ENCODE results near the gene GJC2. TPM values are rescaled to one million over a fixed set of nuclear protein-coding genes. Genes with fewer than 3 reads are reported as not detected.

GJC2 gene
- polyA plus RNA-seq, 1 of the 3 experiments (the other 2 are of a cell fraction): 0.92 TPM

- TF ChIP-seq CTCF (IDR thresholded peaks at IDR 0.05) (no peak), CHD2 (IDR thresholded peaks at IDR 0.05; ENCODE audit: low read length, partially characterized antibody) (no peak), TCF12 (IDR thresholded peaks at IDR 0.05) (no peak), FOXJ3 (CRISPR knock-in tag; IDR thresholded peaks at IDR 0.05) (no peak)
These were observed 37.1 kb upstream of the GJC2 start (continued) for GRCh38 chr1:228112617-228113016.

DNA sequence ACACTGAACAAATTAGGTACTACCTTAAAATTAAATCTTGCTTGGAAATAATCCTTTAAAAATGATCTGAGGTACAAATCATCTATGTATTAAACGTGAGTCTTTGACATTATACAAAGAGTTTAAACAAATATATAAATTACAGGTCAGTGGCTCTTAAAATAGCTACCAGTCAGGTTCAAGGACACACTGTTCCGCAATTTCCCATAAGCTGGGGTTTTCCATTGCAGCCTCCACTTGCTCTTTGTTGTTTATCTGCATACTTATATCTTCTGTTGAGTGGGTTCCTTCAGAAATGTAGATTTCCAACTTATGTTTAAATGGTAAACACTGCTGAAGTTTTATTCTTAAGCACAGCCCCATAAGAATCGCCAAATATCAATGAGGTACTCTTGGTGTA, 34.9 kb upstream of the GJC2 start:
- 62% methylated on average over 3 of the region's 3 CpGs for WGBS (ENCODE audit: low lambda C conversion rate)
- H3K9ac ChIP-seq: no peak overlapping the region
- no peak overlapping the region for H3K27ac ChIP-seq (ENCODE audit: low read depth in 2 of 2, low read length in 1 of 2)
- POLR2A ChIA-PET: no interaction called here
- no peaks in the 10 kb centered on the region for H3K36me3 ChIP-seq (replicated peaks in 1 of 2; ENCODE audit: control insufficient read depth in 1 of 2, insufficient read depth in 2 of 2, low read length in 1 of 2)
- H3F3A ChIP-seq (replicated peaks; ENCODE audit: insufficient read depth): peaks cover 3% of the 10 kb centered on the region
- peaks cover 13% of the 10 kb centered on the region for H3K9me3 ChIP-seq
- H3K9me2 ChIP-seq: no peaks in the 10 kb centered on the region
- TF ChIP-seq, protein P1, sequence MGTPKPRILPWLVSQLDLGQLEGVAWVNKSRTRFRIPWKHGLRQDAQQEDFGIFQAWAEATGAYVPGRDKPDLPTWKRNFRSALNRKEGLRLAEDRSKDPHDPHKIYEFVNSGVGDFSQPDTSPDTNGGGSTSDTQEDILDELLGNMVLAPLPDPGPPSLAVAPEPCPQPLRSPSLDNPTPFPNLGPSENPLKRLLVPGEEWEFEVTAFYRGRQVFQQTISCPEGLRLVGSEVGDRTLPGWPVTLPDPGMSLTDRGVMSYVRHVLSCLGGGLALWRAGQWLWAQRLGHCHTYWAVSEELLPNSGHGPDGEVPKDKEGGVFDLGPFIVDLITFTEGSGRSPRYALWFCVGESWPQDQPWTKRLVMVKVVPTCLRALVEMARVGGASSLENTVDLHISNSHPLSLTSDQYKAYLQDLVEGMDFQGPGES (IDR thresholded peaks at IDR 0.05; ENCODE audit: low read depth, low read length): no peak
- TF ChIP-seq USF2 (IDR thresholded peaks at IDR 0.05; ENCODE audit: borderline replicate concordance, low read depth, low read length) (no peak), REST (IDR thresholded peaks at IDR 0.05; ENCODE audit: low read depth, low read length) (no peak), SIN3A (IDR thresholded peaks at IDR 0.05; ENCODE audit: borderline replicate concordance, low read depth, low read length) (no peak), FOXJ3 (CRISPR knock-in tag; IDR thresholded peaks at IDR 0.05) (no peak), TEAD4 (IDR thresholded peaks at IDR 0.05; ENCODE audit: borderline replicate concordance, insufficient read depth) (no peak), PBX3 (IDR thresholded peaks at IDR 0.05) (no peak), RXRA (IDR thresholded peaks at IDR 0.05; ENCODE audit: borderline replicate concordance, low read depth) (no peak), MXI1 (IDR thresholded peaks at IDR 0.05; ENCODE audit: low read depth, low read length) (no peak)
- CTCF ChIA-PET: interaction anchor here (3.6 kb wide), 1 partner anchor 16 kb away, joined by 10 read pairs; no protein-coding TSS in a partner anchor
- H3K27me3 ChIP-seq (ENCODE audit: insufficient read depth): no peaks in the 10 kb centered on the region
- no peak overlapping the region for H3K4me3 ChIP-seq (ENCODE audit: low read depth in 2 of 2, low read length in 1 of 2)
- no peak overlapping the region for H2AFZ ChIP-seq (ENCODE audit: low read depth)
- peaks cover 3% of the 10 kb centered on the region; the same call in 1 of the 2 replicates for H3K79me2 ChIP-seq (ENCODE audit: insufficient read depth)
- peaks cover 0 to 6% of the 10 kb centered on the region in 2 experiments; a peak in 1 of 4 replicates for H3K4me1 ChIP-seq (ENCODE audit: control insufficient read depth in 1 of 2, insufficient read depth in 2 of 2, low read depth in 1 of 2, low read length in 1 of 2)
- no peak overlapping the region for H3K4me2 ChIP-seq
- DNase-seq: no peak
- no peaks in the 10 kb centered on the region for H4K20me1 ChIP-seq (ENCODE audit: insufficient read depth)
